ENCODE data around the gene RESF1. TPM values are rescaled to one million over a fixed set of nuclear protein-coding genes. Genes with fewer than 3 reads are reported as not detected.
"Not testable (repeated sequence)": the region's sequence is repeated elsewhere in the genome, so short reads cannot be mapped to it uniquely, and the experiment has no call there.

The RESF1 gene, protein sequence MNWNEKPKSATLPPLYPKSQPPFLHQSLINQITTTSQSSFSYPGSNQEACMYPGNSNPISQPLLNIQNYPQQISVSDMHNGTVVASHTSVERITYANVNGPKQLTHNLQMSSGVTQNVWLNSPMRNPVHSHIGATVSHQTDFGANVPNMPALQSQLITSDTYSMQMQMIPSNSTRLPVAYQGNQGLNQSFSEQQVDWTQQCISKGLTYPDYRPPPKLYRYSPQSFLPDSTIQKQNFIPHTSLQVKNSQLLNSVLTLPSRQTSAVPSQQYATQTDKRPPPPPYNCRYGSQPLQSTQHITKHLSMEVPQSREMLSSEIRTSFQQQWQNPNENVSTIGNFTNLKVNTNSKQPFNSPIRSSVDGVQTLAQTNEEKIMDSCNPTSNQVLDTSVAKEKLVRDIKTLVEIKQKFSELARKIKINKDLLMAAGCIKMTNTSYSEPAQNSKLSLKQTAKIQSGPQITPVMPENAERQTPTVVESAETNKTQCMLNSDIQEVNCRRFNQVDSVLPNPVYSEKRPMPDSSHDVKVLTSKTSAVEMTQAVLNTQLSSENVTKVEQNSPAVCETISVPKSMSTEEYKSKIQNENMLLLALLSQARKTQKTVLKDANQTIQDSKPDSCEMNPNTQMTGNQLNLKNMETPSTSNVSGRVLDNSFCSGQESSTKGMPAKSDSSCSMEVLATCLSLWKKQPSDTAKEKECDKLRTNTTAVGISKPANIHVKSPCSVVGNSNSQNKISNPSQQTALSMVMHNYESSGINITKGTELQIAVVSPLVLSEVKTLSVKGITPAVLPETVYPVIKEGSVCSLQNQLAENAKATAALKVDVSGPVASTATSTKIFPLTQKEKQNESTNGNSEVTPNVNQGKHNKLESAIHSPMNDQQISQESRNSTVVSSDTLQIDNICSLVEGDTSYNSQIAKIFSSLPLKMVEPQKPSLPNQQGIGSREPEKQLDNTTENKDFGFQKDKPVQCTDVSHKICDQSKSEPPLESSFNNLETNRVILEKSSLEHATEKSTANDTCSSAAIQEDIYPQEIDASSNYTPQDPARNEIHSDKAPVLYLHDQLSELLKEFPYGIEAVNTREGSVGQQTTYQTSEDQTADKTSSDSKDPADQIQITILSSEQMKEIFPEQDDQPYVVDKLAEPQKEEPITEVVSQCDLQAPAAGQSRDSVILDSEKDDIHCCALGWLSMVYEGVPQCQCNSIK (N-terminal part only)
- polyA plus RNA-seq (ENCODE audit: insufficient read length in 10 of 10), result 10 to 100 TPM; 17.7 to 31.4 (median 29.0) TPM
- long read RNA-seq, donor 1, result 0 reads
- long read RNA-seq, donor 2, partial matches to known transcripts, result 0 of 3 reads
- long read RNA-seq, donor 2, other reads (novel, unspliced or antisense), result 0 of 3 reads
- long read RNA-seq, donor 3, result 0 reads
- long read RNA-seq, donor 4, partial matches to known transcripts, result 0 of 1 reads
- long read RNA-seq, donor 4, other reads (novel, unspliced or antisense), result 0 of 1 reads
- long read RNA-seq, donor 5, partial matches to known transcripts, result 5 of 8 reads
- long read RNA-seq, donor 5, other reads (novel, unspliced or antisense), result 0 of 8 reads
- long read RNA-seq, donor 6, partial matches to known transcripts, result 5 of 6 reads
- long read RNA-seq, donor 6, other reads (novel, unspliced or antisense), result 0 of 6 reads
- long read RNA-seq, donor 7, partial matches to known transcripts, result 6 of 7 reads
- long read RNA-seq, donor 7, other reads (novel, unspliced or antisense), result 0 of 7 reads
- long read RNA-seq, donor 8, partial matches to known transcripts, result 0 of 4 reads
- long read RNA-seq, donor 8, other reads (novel, unspliced or antisense), result 0 of 4 reads
- long read RNA-seq, donor 9, result 0 reads

DNA sequence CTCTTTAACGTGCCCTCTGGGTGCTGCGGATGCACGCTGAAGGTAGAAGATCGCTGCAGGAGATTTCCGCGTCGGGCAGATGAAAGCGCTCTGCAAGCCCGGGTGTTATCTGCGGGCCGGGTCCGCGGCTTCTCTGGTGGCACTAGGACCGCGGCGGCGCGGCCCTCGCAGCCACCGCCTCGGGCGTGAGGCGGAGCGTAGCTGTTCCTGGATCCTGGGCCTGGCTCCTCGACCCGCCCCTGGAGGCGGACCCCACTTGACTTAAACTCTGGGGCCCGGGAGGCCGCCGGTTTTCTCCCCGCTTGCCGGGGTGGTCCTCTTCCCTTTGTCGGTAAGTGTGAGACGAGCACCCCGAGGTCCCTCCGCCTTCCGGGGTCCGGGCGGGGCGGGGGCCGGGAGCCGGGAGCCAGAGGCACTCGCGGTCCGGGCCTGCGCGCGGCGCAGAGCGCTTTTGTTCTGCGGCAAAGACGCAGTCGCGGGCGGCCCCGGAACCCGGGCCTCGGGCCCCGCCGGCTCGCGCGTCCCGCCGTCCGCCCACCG, at the start of gene RESF1:
RESF1 (plus strand) TSS at position 255 of the 540 bp plus-strand sequence. CDS start 21,541 bp downstream, outside the sequence.
- DNase-seq, result peak; percentile 88 to 97 (median 92)

DNA sequence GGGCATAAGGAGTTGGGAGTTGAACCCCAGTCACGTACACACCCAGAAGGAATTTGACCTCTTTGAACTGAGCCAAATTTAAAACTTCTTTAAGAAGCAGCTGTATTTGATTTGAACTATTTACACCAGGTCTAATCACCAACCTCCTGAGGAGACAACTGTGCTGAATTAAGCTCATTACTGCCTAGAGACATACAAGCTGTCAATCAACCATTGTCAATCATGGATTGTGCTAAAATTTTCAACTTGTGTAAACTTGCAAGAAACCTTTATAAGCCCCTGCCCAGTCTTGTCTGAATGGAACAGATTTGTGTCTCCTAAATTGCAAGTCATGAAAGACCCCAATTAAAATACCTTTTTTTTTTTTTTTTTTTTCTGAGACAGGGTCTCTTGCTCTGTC, 44.3 kb upstream of the RESF1 start:
- no peak for DNase-seq

DNA sequence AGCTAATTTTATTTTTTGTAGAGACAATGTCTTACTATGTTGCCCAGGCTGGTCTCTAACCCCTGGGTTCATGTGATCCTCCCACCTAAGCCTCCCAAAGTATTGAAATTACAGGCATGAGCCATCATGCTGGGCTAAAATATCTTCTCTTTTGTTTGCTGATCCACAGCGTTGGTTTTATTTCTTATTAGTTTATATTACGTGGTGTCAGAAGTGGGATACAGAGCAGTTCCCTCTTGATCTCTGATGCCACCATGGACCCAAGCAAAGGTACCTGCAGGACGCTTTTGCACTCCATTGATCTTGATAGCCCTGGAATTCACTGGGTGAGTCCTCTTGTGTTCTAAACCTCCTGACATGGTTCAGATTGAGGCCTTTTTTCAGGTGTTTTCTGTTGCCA, 43.8 kb upstream of the RESF1 start:
- no peak for DNase-seq

DNA sequence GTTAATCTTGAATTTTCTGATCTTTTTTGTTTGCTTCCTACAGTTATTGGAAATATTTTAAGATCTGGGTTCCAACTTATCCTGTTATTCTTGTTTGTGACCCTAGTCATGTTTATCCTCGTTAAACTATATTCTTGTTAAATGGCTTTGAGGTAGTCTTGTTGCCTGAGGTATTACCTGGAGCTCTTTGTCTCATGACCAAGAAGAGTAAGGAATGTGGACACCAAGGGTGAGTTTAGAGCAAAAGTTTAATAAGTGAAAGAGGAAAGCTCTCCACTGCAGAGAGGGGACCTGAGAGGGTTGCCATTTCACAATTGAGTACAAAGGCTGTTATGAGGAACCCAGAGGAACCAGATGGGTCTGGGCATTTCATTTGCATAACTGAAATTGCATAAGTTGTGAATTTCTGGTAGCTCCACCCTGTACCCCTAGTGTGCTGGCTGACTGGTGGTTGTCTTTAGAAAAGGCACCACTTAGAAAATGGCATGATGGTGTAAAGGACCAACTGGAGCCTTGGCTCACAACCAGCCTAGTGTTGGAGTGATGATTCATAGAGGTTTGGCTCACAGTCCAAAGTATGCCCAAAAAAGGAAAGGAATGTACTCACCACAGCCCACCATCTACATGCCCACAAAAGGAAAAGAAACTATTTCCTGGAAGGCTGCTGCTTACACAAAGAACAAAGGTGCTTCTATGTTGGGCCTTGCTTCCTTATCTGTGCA, 36.7 kb upstream of the RESF1 start:
- DNase-seq, result no peak

DNA sequence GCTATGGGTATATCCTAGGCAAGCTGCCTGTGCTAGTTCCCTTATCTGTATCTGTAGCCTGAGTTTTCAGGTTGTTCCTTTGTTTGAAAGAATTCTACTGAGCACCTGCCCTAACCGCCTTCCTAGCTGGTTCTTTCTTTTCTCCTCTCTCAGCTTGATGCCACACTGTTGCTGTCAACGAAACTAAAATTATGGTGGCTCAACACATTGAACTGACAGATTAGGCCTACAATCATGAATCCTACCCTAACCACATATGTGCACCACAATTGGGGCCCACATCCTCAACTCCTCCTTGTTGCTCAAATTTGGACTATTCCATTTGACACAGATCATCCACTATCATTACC, 36.2 kb upstream of the RESF1 start:
- no peak for DNase-seq

DNA sequence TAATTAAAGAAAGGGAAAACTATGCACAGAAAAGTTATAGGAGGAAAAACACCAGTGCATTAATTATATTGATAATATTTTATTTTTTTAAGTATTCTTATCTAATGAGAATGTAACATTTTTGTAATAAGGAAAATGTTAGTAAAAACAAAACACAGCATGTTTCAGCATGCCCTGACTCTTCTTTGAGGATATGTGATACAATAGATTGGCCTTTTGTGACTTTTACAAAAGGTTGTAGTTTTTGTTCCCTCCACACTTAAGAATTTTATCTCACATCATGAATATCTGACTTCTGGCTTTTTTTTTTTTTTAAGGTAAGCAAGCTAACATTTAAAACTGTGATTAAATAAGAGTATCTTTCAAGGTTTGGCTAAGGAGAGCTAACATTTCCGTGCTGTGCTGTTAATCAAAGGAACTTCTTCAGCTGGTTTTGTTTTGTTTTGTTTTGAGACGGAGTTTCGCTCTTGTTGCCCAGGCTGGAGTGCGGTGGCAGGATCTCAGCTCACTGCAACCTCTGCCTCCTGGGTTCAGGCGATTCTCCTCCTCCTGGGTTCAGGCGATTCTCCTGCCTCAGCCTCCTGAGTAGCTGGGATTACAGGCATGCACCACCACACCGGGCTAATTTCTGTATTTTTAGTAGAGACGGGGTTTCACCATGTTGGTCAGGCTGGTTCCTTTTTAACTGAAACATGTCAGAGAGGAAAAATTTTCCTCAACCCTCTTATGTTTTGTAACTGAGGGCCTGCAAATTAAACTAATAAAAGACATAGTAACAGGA, 30.8 kb upstream of the RESF1 start:
- no peak for DNase-seq

DNA sequence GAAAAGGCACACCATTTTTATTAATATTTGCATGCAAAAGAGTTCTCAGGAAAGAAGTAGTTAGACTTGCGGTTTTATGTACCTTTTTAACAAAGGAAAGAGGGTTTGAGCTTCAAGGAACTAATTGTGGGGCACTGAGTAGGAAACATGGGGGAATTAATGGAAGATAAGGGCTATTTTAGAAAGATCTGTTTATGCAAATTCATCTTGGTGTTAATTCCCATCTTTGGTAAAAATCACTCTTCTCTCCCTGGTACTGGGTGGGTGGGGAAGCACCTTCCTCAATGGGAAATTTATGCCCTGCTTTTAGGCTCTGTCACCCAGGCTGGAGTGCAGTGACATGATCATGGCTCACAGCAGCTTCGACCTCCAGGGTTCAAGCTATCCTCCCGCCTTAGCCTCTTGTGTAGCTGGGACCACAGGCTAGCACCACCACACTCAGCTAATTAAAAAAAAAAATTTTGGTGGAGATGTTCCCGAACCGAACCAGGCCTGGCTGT, 30.1 kb upstream of the RESF1 start:
- DNase-seq, result no peak

DNA sequence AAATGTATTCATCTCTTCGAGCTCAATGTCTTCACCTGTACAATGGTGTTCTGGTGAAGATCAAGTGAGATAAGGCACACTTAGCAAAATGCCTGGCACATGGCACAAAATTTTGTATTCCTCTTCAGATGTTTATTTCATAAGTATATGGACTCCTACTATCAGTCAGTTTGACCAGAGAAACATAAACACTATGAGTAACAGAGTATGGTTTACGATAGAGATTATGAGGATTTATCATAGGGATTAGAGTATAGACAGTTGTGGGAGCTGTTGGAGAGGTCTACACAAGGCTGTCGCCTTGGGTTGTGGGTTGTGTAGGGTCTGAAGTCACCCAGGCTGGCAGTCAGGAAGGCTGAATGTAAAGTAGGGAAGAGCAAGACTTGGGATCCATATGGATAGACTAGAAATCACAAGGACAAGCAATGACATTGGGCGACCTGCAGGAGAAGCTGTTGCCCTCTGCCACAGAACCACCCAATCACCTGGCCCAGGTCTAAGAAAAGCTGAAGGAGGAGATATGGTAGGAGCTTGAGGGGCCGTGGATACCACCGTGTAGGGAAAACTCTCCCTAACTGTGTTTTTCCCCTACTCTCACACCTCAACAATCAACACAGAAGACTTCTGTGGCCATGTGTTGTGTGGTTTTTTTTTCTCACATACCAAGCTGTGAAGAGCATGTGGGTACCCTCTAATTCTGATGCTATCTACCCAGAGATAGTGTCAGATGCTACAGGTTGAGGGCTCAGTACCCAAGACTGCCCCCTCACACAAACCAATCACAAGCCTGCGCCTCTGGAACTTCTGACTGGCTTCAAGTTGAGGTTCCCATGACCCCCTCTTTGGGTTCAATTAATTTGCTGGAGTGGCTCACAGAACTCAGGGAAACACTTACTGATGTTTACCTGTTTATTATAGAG, 27.2 kb upstream of the RESF1 start:
- DNase-seq, result no peak

DNA sequence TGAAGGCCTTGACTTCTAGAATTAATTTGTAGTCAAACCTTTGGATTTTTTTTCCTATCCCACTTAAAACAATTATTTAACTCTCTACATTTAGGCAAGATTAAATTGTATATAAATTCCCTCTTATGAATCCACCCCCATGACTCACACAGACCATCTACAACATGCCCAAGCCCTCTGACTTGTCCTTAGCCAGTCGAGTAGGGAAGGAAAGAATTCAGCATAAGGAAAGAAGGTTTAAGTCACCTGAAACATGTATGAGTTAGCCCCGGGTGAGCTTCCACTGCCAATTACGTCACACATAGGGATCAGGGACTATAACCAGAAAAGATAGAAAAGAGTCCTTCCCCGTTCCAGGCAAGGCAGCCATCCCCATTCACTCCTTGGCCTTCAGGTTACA, 14.9 kb upstream of the RESF1 start:
- no peak for DNase-seq

DNA sequence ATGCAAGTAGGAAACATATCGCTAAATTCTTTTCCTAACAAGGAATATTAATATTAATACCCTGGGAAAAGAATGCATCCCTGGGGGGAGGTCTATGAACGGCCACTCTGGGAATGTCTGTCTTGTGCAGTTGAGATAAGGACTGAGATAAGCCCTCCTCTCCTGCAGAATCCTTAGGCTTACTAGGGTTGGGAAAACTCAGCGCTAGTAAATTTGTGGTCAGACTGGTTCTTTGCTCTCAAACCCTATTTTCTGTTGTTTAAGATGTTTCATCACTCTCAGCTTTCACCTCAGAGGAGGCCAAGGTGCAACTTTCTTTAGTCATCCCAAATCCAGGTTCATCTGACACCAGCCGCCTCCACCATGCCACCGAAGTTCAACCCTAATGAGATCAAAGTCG, 11.2 kb upstream of the RESF1 start:
- DNase-seq, result no peak

DNA sequence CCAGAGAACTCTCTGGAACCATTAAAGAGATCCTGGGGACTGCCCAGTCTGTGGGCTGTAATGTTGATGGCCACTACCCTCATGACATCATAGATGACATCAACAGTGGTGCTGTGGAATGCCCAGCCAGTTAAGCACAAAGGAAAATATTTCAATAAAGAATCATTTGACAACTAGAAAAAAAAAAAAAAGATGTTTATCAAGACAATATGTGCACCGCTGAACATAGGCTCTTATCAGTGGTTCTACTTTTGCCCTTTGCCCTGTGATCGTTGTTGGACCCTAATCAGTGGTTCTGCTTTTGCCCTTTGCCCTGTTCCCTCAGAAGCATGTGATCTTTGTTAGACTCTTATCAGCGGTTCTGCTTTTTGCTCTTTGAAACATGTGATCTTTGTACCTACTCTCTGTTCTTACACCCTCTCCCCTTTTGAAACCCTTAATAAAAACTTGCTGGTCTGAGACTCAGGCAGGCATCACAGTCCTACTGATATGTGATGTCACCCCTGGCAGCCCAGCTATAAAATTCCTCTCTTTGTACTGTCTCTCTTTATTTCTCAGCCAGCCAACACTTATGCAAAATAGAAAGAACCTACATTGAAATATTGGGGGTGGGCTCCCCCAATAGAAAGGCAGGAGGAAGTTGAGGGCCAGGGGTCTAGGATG, 10.4 kb upstream of the RESF1 start:
- not testable (repeated sequence) for DNase-seq

DNA sequence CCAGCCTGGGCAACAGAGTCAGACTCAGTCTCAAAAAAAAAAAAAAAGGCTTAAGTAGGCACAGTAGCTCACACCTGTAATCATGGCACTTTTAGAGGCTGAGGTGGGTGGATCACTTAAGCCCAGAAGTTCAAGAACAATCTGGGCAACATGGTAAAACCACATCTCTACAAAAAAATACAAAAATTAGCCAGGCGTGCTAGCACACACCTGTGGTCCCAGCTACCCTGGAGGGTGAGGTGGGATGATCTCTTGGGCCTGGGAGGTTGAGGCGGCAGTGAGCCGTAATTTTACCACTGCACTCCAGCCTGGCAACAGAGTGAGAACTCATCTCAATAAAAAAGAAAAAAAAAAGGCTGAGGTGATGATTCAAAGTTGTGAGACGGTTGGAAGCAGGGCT, 9.1 kb upstream of the RESF1 start:
- no peak for DNase-seq

DNA sequence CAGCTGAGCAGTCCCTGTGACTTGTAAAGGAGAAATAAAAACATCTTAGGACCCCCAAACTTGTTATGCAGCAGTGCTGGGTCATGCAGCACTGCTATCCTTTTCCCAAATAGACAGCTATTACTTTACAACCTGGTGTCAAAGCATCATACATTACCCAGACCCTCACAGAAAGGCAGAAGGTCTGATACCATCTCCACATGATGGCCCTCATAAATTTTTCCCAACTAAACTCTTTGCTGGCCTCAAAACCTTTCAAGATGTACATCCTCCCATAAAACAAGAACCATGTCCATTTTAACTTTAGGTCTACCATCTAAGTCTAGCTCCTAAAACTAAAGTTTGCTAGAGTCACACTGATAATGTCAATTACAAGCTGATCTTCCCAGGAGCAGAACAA, 8.7 kb upstream of the RESF1 start:
- no peak for DNase-seq

DNA sequence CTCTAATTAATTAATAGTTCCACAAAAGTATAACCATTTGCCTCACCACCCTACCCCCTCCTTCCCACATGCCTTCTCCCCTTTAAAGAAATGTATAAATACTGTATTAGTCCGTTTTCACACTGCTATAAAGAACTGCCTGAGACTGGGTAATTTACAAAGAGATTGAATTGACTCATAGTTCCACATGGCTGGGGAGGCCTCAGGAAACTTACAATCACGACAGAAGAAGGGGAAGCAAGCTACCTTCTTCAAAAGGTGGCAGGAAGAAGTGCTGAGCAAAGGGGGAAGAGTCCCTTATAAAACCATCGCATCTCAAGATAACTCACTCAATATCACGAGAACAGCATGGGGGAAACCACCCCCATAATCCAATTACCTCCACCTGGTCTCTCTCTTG, 8.2 kb upstream of the RESF1 start:
- no peak for DNase-seq

DNA sequence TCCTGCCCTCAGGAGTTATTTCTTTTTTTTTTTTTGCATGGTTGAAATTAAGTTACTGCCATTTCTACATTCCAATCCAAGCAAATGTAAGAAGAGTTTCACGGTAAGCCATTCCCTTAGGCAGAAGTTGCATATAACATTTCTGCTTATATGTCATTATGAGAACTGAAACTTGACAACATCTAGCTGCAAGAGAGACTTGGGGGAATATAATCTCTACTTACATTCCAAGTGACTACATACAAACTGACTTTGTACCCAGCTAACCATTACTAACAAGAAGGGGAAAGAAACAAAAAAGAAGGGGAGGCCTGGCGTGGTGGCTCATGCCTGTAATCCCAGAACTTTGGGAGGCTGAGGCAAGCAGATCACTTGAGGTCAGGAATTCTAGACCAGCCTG, 7.3 kb upstream of the RESF1 start:
- DNase-seq, result no peak

DNA sequence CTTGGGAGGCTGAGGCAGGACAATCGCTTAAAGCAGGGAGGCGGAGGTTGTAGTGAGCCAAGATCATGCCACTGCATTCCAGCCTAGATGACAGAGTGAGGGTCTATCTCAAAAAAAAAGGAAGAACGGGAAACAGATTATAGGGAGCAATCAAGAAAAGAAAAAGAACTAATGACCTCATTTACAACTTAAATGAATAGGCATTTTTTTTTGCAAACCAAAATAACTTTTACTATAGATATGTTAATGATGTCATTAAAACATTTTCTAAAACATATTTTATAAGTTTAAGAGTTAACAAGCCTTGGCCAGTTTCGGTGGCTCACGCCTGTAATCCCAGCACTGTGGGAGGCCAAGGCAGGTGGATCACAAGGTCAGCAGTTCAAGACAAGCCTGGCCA, 6.8 kb upstream of the RESF1 start:
- DNase-seq, result no peak

Data from muscle of back (tissue), 13 donors.